HG02938 (cell line): ENCODE data around the gene TNNT2.

Experiments
- ATAC-seq: cut with Tn5 transposase; IDR thresholded peaks from one replicate; pipeline ENCODE4 v1.9.1; 2021; ENCODE audit warnings: mild to moderate bottlenecking, moderate library complexity; ENCODE audit not compliant: unreplicated experiment

The TNNT2 gene

GRCh38 chr1:201377611-201378092 lies at the start of gene TNNT2:
TNNT2 (minus strand) TSS chr1:201377680; CDS start chr1:201373254, 4,426 bp downstream.
- ATAC-seq = no peak

- no peak for ATAC-seq
Measured at GRCh38 chr1:201426479-201427310, 49.2 kb upstream of the TNNT2 start.

- ATAC-seq = no peak
Measured at GRCh38 chr1:201424146-201424545, 46.7 kb upstream of the TNNT2 start.

GRCh38 chr1:201423655-201424054 lies 46.2 kb upstream of the TNNT2 start:
- ATAC-seq = no peak

- no peak for ATAC-seq
Measured at GRCh38 chr1:201422436-201423030, 45.1 kb upstream of the TNNT2 start.

- no peak for ATAC-seq
Measured at GRCh38 chr1:201422026-201422425, 44.5 kb upstream of the TNNT2 start.

- ATAC-seq = no peak
Measured at GRCh38 chr1:201421041-201421440, 43.6 kb upstream of the TNNT2 start.

GRCh38 chr1:201420608-201421002 lies 43.1 kb upstream of the TNNT2 start:
- ATAC-seq = no peak

GRCh38 chr1:201419746-201420607 lies 42.5 kb upstream of the TNNT2 start:
- ATAC-seq = no peak

- ATAC-seq = no peak
Measured at GRCh38 chr1:201419256-201419655, 41.8 kb upstream of the TNNT2 start.

- no peak for ATAC-seq
Measured at GRCh38 chr1:201418461-201418860, 41.0 kb upstream of the TNNT2 start.

- ATAC-seq = no peak
Measured at GRCh38 chr1:201414051-201414738, 36.7 kb upstream of the TNNT2 start.

GRCh38 chr1:201411292-201411691 lies 33.8 kb upstream of the TNNT2 start:
- ATAC-seq = no peak

GRCh38 chr1:201409440-201409839 lies 32.0 kb upstream of the TNNT2 start:
- no peak for ATAC-seq

GRCh38 chr1:201408834-201409200 lies 31.3 kb upstream of the TNNT2 start:
- no peak for ATAC-seq

- ATAC-seq = no peak
Measured at GRCh38 chr1:201408176-201408833, 30.8 kb upstream of the TNNT2 start.

GRCh38 chr1:201406831-201407406 lies 29.4 kb upstream of the TNNT2 start:
- ATAC-seq = no peak

- no peak for ATAC-seq
Measured at GRCh38 chr1:201405484-201405831, 28.0 kb upstream of the TNNT2 start.

- no peak for ATAC-seq
Measured at GRCh38 chr1:201404722-201405483, 27.4 kb upstream of the TNNT2 start.
